K562 (cell line): Measurements from ENCODE around the gene RAB3GAP1. TPM values are rescaled to one million over a fixed set of nuclear protein-coding genes. Genes with fewer than 3 reads are reported as not detected.

Experiments
- ATAC-seq: fragments of 200-7000 bp; cut with Tn5 transposase; 3 replicates; pipeline ENCODE4 v1.9.1; 2020; ENCODE audit warnings: moderate library complexity
- BruUV-seq: library from RNA; stranded (reverse); fragments of 400-500 nt; replicated peaks from 2 replicates; lab custom pipeline; 2021; lab: Mats Ljungman, UMichigan
- CTCF ChIA-PET: fragments of 300-600 bp; formaldehyde crosslinking; extraction: SDS; loops from one replicate; lab custom pipeline; 2021; ENCODE audit warnings: low intra/inter-chr PET ratio; lab: Yijun Ruan, JAX
- POLR2A ChIA-PET: fragments of 300-600, 350-650 bp; sonication (Branson Sonifier 250); formaldehyde crosslinking; extraction: SDS; loops from one replicate; lab custom pipeline; 2021; ENCODE audit warnings: antibody characterized with exemption, inconsistent platforms; lab: Yijun Ruan, JAX
- DNase-seq, 4 experiments: peaks; one replicate each; pipeline versions ENCODE4 v3.0.0 to v3.0.0-alpha.2; 2011 to 2018; ENCODE audit warnings: low spot score in 3 of 4, mixed read lengths in 3 of 4; ENCODE audit errors: extremely low read depth in 1 of 4
- FAIRE-seq: peaks from 2 replicates; lab custom pipeline; 2011; peaks lifted over from hg19 to GRCh38; lab: Jason Lieb, UNC
- H2AFZ ChIP-seq: 2 replicates; pipeline ENCODE4 v1.6.0; 2011; ENCODE audit warnings: low read depth, low read length, control low read depth, inconsistent platforms
- H3K27ac ChIP-seq: fragments of 200-600 bp; 3 replicates; pipeline ENCODE4 v1.8.0; 2011; ENCODE audit warnings: low read depth, mild to moderate bottlenecking, control low read depth, inconsistent platforms, low read length, moderate library complexity, mixed read lengths; ENCODE audit errors: extremely low read depth
- H3K27me3 ChIP-seq, 2 experiments: fragments of 300-600 bp in 1 of 2; 2 replicates in 1 of 2; 3 replicates in 1 of 2; pipeline versions ENCODE4 v1.6.0 to v1.8.0; 2011; ENCODE audit warnings: inconsistent platforms in 2 of 2, low read length in 2 of 2, mild to moderate bottlenecking in 1 of 2, mixed read lengths in 1 of 2, moderate library complexity in 1 of 2; ENCODE audit not compliant: control insufficient read depth in 2 of 2, insufficient read depth in 2 of 2
- H3K36me3 ChIP-seq: fragments of 300-600 bp; 3 replicates; pipeline ENCODE4 v1.8.0; 2011; ENCODE audit warnings: mild to moderate bottlenecking, low read length, inconsistent platforms; ENCODE audit not compliant: control insufficient read depth, insufficient read depth
- H3K4me1 ChIP-seq, 2 experiments: fragments of 200-600 bp in 1 of 2; replicated peaks in 1 of 2; 2 replicates in 1 of 2; 3 replicates in 1 of 2; pipeline versions ENCODE4 v1.5.1 to v1.8.0; 2011; ENCODE audit warnings: inconsistent platforms in 2 of 2, low read length in 2 of 2, mild to moderate bottlenecking in 1 of 2, mixed read lengths in 1 of 2, moderate library complexity in 1 of 2; ENCODE audit not compliant: control insufficient read depth in 2 of 2, insufficient read depth in 2 of 2
- H3K4me2 ChIP-seq: 2 replicates; pipeline ENCODE4 v1.6.1; 2011; ENCODE audit warnings: low read length, control low read depth, inconsistent platforms, mixed read lengths; ENCODE audit not compliant: insufficient read depth
- H3K4me3 ChIP-seq: fragments of 200-600 bp; sonication (generic), shearing (Covaris generic); 2 replicates; pipeline ENCODE4 v1.5.1; 2016; ENCODE audit warnings: control low read depth, inconsistent platforms
- H3K79me2 ChIP-seq: fragments of 200-600 bp; 3 replicates; pipeline ENCODE4 v1.8.0; 2011; ENCODE audit warnings: low read length, inconsistent platforms; ENCODE audit not compliant: control insufficient read depth, insufficient read depth
- H3K9ac ChIP-seq, 2 experiments: 2 replicates each; pipeline versions ENCODE4 v1.6.0 to v1.6.1; 2011; ENCODE audit warnings: low read depth in 2 of 2, low read length in 2 of 2, control low read depth in 1 of 2, inconsistent platforms in 1 of 2, mild to moderate bottlenecking in 1 of 2, mixed read lengths in 1 of 2; ENCODE audit not compliant: insufficient read depth in 1 of 2
- H3K9me1 ChIP-seq: one replicate; pipeline ENCODE4 v1.6.0; 2011; ENCODE audit warnings: inconsistent platforms, mild to moderate bottlenecking, low read length, moderate library complexity; ENCODE audit not compliant: control insufficient read depth, insufficient read depth
- H3K9me3 ChIP-seq: replicated peaks from 2 replicates; pipeline ENCODE4 v1.5.1; 2011; ENCODE audit warnings: low read depth, low read length, inconsistent platforms; ENCODE audit not compliant: control insufficient read depth, insufficient read depth
- H4K20me1 ChIP-seq: replicated peaks from 2 replicates; pipeline ENCODE4 v1.6.1; 2011; ENCODE audit warnings: low read length, inconsistent platforms, mixed read lengths; ENCODE audit not compliant: control insufficient read depth, insufficient read depth
- CBFA2T3 ChIP-seq: fragments of 450-650 bp; IDR thresholded peaks from 2 replicates; pipeline ENCODE4 v1.6.1; 2017
- CBX3 ChIP-seq, 2 experiments: IDR thresholded peaks; 1 replicate in 1 of 2; 2 replicates in 1 of 2; pipeline ENCODE4 v1.6.1; 2012; ENCODE audit warnings: inconsistent platforms in 2 of 2, low read length in 2 of 2, borderline replicate concordance in 1 of 2, control low read depth in 1 of 2
- FOXK1 ChIP-seq: sonication (generic); formaldehyde crosslinking; IDR thresholded peaks from 2 replicates; pipeline ENCODE4 v1.8.0; 2022; ENCODE audit warnings: missing genetic modification reagents, mild to moderate bottlenecking, borderline replicate concordance
- GABPA ChIP-seq: fragments of 200-800 bp; sonication (Bioruptor generic); conservative IDR thresholded peaks from 2 replicates; pipeline ENCODE4 v1.6.1; 2016; ENCODE audit warnings: low read depth, missing genetic modification characterization, missing compliant biosample characterization
- GATAD2B ChIP-seq: fragments of 450-650 bp; IDR thresholded peaks from 2 replicates; pipeline ENCODE4 v1.6.1; 2017; ENCODE audit warnings: mild to moderate bottlenecking, borderline replicate concordance
- HNRNPLL ChIP-seq: fragments of 200-400 bp; formaldehyde crosslinking; IDR thresholded peaks from 2 replicates; pipeline ENCODE4 v1.6.1; 2017; ENCODE audit warnings: low read length, low read depth, mild to moderate bottlenecking; ENCODE audit not compliant: poor library complexity, severe bottlenecking
- RBM25 ChIP-seq: fragments of 200-400 bp; formaldehyde crosslinking; IDR thresholded peaks from 2 replicates; pipeline ENCODE4 v1.6.1; 2018; ENCODE audit warnings: low read length, low read depth, moderate library complexity; ENCODE audit not compliant: severe bottlenecking
- RBM34 ChIP-seq: fragments of 200-400 bp; formaldehyde crosslinking; IDR thresholded peaks from 2 replicates; pipeline ENCODE4 v1.6.1; 2018; ENCODE audit warnings: low read length, borderline replicate concordance; ENCODE audit not compliant: insufficient read depth
- SAFB ChIP-seq: fragments of 200-400 bp; formaldehyde crosslinking; IDR thresholded peaks from 2 replicates; pipeline ENCODE4 v1.6.1; 2017; ENCODE audit warnings: low read depth, low read length, borderline replicate concordance
- SAP30 ChIP-seq: fragments of 200-600 bp; sonication (generic); IDR thresholded peaks from 2 replicates; pipeline ENCODE4 v1.6.1; 2012; ENCODE audit warnings: borderline replicate concordance, low read depth, mild to moderate bottlenecking, moderate library complexity, low read length, control low read depth, inconsistent platforms; ENCODE audit not compliant: insufficient read depth, poor library complexity, severe bottlenecking
- TEAD1 ChIP-seq, 2 experiments: fragments of 450-650 bp in 1 of 2; sonication (generic) in 1 of 2; formaldehyde crosslinking; IDR thresholded peaks; 2 replicates each; pipeline versions ENCODE4 v1.4.0 to v1.8.0; 2020 to 2022; ENCODE audit warnings: mild to moderate bottlenecking in 2 of 2, missing genetic modification reagents in 1 of 2
- TEAD4 ChIP-seq, 2 experiments: sonication (generic) in 1 of 2; formaldehyde crosslinking in 1 of 2; IDR thresholded peaks; 2 replicates each; pipeline versions ENCODE4 v1.6.1 to v1.8.0; 2012 to 2022; ENCODE audit warnings: borderline replicate concordance in 1 of 2, inconsistent platforms in 1 of 2, low read length in 1 of 2, mild to moderate bottlenecking in 1 of 2, missing genetic modification reagents in 1 of 2
- ZNF143 ChIP-seq: sonication (generic); formaldehyde crosslinking; IDR thresholded peaks from 2 replicates; pipeline ENCODE4 v1.9.0; 2022; ENCODE audit warnings: mild to moderate bottlenecking, missing genetic modification reagents
- ZNF780A ChIP-seq: fragments of 250-450 bp; sonication (Bioruptor Pico); IDR thresholded peaks from 2 replicates; pipeline ENCODE4 v1.5.0; 2021; ENCODE audit warnings: mild to moderate bottlenecking
- WGBS: fragments of 100-300 bp; shearing (Covaris generic); methylation state at CpG from one replicate; pipeline ENCODE4 v1.1.6; 2016; ENCODE audit warnings: low coverage, mixed read lengths; ENCODE audit not compliant: insufficient coverage; ENCODE audit errors: missing lambda C conversion rate; 5-methylcytosine and 5-hydroxymethylcytosine counted together
- in situ Hi-C: fragments of 300-500 bp; cut with MboI; formaldehyde crosslinking; loops from 4 replicates; pipeline ENCODE4 v1.15.0; 2018; ENCODE audit warnings: inconsistent platforms, mixed read lengths
- intact Hi-C: fragments of 100-400 bp; cut with micrococcal nuclease; formaldehyde crosslinking; loops from 2 replicates; pipeline ENCODE4 v1.14.2; 2022
- polyA plus RNA-seq, 8 experiments: library from polyadenylated mRNA; depleted of rRNA in 4 of 8; stranded (reverse) in 5 of 8; unstranded in 3 of 8; fragments of >200 nt; fragmentation: Nextera tagmentation in 2 of 8; fragmentation: Illumina TruSeq in 1 of 8; extraction: Ambion mirVana in 2 of 8; extraction: Trizol in 1 of 8; gene quantifications; 2 replicates each; pipeline versions ENCODE4 v1.2.1 to v1.2.3, GENCODE V29; 2011 to 2014; ENCODE audit warnings: inconsistent platforms in 1 of 8, missing spikeins in 1 of 8
- total RNA-seq, 7 experiments: library from RNA; depleted of rRNA in 6 of 7; stranded (reverse); fragments of >200 nt in 6 of 7; fragmentation: Illumina TruSeq in 2 of 7; extraction: Trizol in 2 of 7; gene quantifications; 2 replicates each; pipeline versions ENCODE4 v1.2.1 to v1.2.3, GENCODE V29; 2011 to 2021; ENCODE audit warnings: low replicate concordance in 1 of 7
- TF ChIP-seq, protein P1 (sequence below), 2 experiments: fragments of 250-450 bp in 1 of 2; fragments of 450-650 bp in 1 of 2; sonication (Bioruptor Pico) in 1 of 2; IDR thresholded peaks; 2 replicates each; pipeline versions ENCODE4 v1.6.1 to v1.8.0; 2016 to 2021; ENCODE audit warnings: mild to moderate bottlenecking in 2 of 2, moderate library complexity in 2 of 2, missing compliant biosample characterization in 1 of 2, missing genetic modification characterization in 1 of 2
- TF ChIP-seq, protein P2 (sequence below): fragments of 250-450 bp; sonication (Bioruptor Pico); IDR thresholded peaks from 2 replicates; pipeline ENCODE4 v1.4.0; 2020; ENCODE audit warnings: mild to moderate bottlenecking, moderate library complexity, borderline replicate concordance
- TF ChIP-seq, protein P3 (sequence below): sonication (generic); formaldehyde crosslinking; IDR thresholded peaks from 2 replicates; pipeline ENCODE4 v1.8.0; 2022; ENCODE audit warnings: mild to moderate bottlenecking, missing genetic modification reagents

Gene RAB3GAP1
- total and polyA plus RNA-seq, 9 of the 15 experiments (the other 6 are each of a cell fraction or from before 2014, with no cell fraction given) = 15.5 to 48.6 (median 33.0) TPM

GRCh38 chr2:135142323-135142722 lies 90.2 kb downstream of the RAB3GAP1 start:
- Histone ChIP-seq H3K4me3 (no peak overlapping the region), H3K4me2 (no peak overlapping the region), H2AFZ (no peak overlapping the region), H3K36me3 (peaks cover 28% of the 10 kb centered on the region; the same call in 2 of the 3 replicates), H3K27me3 (no peaks in the 10 kb centered on the region), H3K9me1 (no peaks in the 10 kb centered on the region), H3K27ac (no peak overlapping the region), H4K20me1 (no peaks in the 10 kb centered on the region), H3K9ac (no peak overlapping the region), H3K9me3 (no peaks in the 10 kb centered on the region; the same call in 1 of the 2 replicates), H3K79me2 (no peaks in the 10 kb centered on the region), H3K4me1 (no peaks in the 10 kb centered on the region)
- ChIA-PET POLR2A (no interaction called here), CTCF (no interaction called here)
- DNase-seq (no peak), ATAC-seq (no peak), FAIRE-seq (no peak)
- intact Hi-C loops = loop anchor here (5.0 kb wide), 1 partner anchor 90 kb away; the partner anchor contains the start of gene RAB3GAP1
- WGBS = 86% methylated on average over 1 of the region's 1 CpG
- BruUV-seq = no TSS peak
- in situ Hi-C loops = no loop called here
- TF ChIP-seq TEAD4 (IDR thresholded peaks at IDR 0.05; ENCODE audit: low read length) (no peak), TEAD4 (CRISPR knock-in tag; IDR thresholded peaks at IDR 0.05; ENCODE audit: borderline replicate concordance) (no peak), RBM25 (peak; percentile 61), CBFA2T3 (no peak), HNRNPLL (no peak), SAFB (no peak), GABPA (tag) (no peak), TEAD1 (CRISPR knock-in tag; IDR thresholded peaks at IDR 0.05) (no peak), FOXK1 (CRISPR knock-in tag) (no peak), CBX3 (IDR thresholded peaks at IDR 0.05; ENCODE audit: borderline replicate concordance in 1 of 2, low read length in 2 of 2) (peak in 1 of 2 experiments; percentile 55; a peak in 1 of 3 replicates), RBM34 (no peak), GATAD2B (no peak), SAP30 (no peak), ZNF780A (no peak), ZNF143 (CRISPR knock-in tag) (no peak)
- TF ChIP-seq, protein P1, sequence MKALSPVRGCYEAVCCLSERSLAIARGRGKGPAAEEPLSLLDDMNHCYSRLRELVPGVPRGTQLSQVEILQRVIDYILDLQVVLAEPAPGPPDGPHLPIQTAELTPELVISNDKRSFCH (CRISPR knock-in tag; IDR thresholded peaks at IDR 0.05) = no peak
- TF ChIP-seq, protein P1 (tag; IDR thresholded peaks at IDR 0.05) = no peak
- TF ChIP-seq, protein P2, sequence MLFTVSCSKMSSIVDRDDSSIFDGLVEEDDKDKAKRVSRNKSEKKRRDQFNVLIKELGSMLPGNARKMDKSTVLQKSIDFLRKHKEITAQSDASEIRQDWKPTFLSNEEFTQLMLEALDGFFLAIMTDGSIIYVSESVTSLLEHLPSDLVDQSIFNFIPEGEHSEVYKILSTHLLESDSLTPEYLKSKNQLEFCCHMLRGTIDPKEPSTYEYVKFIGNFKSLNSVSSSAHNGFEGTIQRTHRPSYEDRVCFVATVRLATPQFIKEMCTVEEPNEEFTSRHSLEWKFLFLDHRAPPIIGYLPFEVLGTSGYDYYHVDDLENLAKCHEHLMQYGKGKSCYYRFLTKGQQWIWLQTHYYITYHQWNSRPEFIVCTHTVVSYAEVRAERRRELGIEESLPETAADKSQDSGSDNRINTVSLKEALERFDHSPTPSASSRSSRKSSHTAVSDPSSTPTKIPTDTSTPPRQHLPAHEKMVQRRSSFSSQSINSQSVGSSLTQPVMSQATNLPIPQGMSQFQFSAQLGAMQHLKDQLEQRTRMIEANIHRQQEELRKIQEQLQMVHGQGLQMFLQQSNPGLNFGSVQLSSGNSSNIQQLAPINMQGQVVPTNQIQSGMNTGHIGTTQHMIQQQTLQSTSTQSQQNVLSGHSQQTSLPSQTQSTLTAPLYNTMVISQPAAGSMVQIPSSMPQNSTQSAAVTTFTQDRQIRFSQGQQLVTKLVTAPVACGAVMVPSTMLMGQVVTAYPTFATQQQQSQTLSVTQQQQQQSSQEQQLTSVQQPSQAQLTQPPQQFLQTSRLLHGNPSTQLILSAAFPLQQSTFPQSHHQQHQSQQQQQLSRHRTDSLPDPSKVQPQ (CRISPR knock-in tag) = no peak
- TF ChIP-seq, protein P3, sequence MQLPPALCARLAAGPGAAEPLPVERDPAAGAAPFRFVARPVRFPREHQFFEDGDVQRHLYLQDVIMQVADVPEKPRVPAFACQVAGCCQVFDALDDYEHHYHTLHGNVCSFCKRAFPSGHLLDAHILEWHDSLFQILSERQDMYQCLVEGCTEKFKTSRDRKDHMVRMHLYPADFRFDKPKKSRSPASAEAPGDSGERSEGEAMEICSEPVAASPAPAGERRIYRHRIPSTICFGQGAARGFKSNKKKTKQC (CRISPR knock-in tag) = no peak
